Measurements from ENCODE around the gene LCN6. TPM values are rescaled to one million over a fixed set of nuclear protein-coding genes. Genes with fewer than 3 reads are reported as not detected.

Gene LCN6
- polyA plus RNA-seq, 1 donor from 2014 or later = not detected

DNA sequence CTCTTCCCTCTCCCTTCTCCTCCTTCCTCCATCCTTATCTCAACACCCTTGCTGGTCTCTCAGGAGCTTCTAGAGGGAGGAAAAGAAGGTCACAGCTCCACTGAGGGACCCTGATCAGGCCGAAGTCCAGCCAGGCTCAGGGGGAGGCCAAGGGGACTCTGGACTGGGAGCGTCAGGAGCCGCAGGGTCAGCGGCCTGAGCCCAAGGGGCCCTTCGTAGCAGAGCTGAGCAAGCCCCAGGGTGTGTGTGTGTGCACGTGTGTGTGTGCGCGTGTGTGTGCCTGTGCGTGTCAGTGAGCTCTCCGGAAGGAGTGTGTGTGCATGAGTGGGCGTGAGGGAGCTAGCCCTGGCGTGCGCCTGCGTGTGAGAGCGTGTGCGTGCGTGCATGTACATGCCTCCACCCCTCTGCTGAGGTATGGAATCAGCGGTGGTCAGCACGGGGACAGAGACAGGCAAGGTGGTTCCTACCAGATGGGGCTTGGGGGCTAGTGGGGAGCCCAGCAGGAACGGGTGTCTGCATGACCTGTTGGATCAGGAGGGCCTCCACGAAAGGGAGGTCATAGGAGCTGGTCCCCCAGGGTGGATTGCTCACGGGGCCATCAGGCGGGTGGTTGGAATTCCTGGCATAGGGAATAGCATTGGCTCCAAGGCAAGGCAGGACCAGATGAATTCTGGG, 51.0 kb downstream of the LCN6 start (continued):
- no peak for TF ChIP-seq EZH2 (IDR thresholded peaks at IDR 0.05; ENCODE audit: borderline replicate concordance, insufficient read depth, low read length, poor library complexity, severe bottlenecking)

DNA sequence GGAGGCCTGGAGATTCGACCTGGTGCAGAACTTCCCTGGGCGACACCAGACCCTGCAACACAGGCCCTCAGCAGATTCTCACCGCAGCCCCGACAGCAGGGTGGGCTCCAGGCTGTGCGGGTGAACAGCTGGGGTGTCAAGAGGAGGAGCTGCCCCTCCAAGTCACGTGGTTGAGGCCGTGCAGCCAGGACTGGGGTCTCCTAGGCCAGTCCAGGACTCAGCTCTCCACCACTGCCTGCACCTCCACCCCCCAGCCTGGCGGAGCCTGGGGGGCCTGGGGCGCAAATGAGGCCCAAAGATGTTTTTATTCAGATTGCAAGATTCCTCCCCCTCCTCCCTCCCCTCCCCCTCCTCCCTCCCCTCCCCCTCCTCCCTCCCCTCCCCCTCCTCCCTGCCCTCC, 51.8 kb downstream of the LCN6 start:
- no peaks in the 10 kb centered on the region for H3K79me2 ChIP-seq (replicated peaks; ENCODE audit: insufficient read depth, low read length)
- no peak overlapping the region for H3K4me2 ChIP-seq (ENCODE audit: low read length)
- no peak overlapping the region for H2AFZ ChIP-seq (ENCODE audit: low read depth, low read length)
- no peak overlapping the region for H3K9ac ChIP-seq (ENCODE audit: low read length)
- H3F3A ChIP-seq (ENCODE audit: insufficient read depth, low read length, poor library complexity, severe bottlenecking) = no peaks in the 10 kb centered on the region
- H3K4me3 ChIP-seq (ENCODE audit: low read length) = no peak overlapping the region
- TF ChIP-seq EZH2 (IDR thresholded peaks at IDR 0.05; ENCODE audit: borderline replicate concordance, insufficient read depth, low read length, poor library complexity, severe bottlenecking) (no peak), TAF1 (IDR thresholded peaks at IDR 0.05; ENCODE audit: low read depth) (no peak), SMC3 (conservative IDR thresholded peaks at IDR 0.05; ENCODE audit: poor library complexity) (no peak), RAD21 (conservative IDR thresholded peaks at IDR 0.05) (no peak), REST (IDR thresholded peaks at IDR 0.05; ENCODE audit: borderline replicate concordance) (no peak), POLR2AphosphoS5 (IDR thresholded peaks at IDR 0.05) (no peak), EP300 (conservative IDR thresholded peaks at IDR 0.05; ENCODE audit: poor library complexity, severe bottlenecking) (no peak), MXI1 (conservative IDR thresholded peaks at IDR 0.05; ENCODE audit: poor library complexity, severe bottlenecking) (no peak)
- TF ChIP-seq, protein P1, sequence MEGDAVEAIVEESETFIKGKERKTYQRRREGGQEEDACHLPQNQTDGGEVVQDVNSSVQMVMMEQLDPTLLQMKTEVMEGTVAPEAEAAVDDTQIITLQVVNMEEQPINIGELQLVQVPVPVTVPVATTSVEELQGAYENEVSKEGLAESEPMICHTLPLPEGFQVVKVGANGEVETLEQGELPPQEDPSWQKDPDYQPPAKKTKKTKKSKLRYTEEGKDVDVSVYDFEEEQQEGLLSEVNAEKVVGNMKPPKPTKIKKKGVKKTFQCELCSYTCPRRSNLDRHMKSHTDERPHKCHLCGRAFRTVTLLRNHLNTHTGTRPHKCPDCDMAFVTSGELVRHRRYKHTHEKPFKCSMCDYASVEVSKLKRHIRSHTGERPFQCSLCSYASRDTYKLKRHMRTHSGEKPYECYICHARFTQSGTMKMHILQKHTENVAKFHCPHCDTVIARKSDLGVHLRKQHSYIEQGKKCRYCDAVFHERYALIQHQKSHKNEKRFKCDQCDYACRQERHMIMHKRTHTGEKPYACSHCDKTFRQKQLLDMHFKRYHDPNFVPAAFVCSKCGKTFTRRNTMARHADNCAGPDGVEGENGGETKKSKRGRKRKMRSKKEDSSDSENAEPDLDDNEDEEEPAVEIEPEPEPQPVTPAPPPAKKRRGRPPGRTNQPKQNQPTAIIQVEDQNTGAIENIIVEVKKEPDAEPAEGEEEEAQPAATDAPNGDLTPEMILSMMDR (IDR thresholded peaks at IDR 0.05; ENCODE audit: poor library complexity, severe bottlenecking) = no peak
- H3K36me3 ChIP-seq (ENCODE audit: insufficient read depth, low read length) = no peaks in the 10 kb centered on the region
- H3K27me3 ChIP-seq (ENCODE audit: insufficient read depth, low read depth, low read length) = no peaks in the 10 kb centered on the region
- H3K9me2 ChIP-seq (ENCODE audit: insufficient read depth, low read length) = no peaks in the 10 kb centered on the region
- no peak overlapping the region for H3K27ac ChIP-seq (ENCODE audit: low read length)
- H4K20me1 ChIP-seq (ENCODE audit: insufficient read depth) = no peaks in the 10 kb centered on the region
- H3K9me3 ChIP-seq (ENCODE audit: low read length) = no peaks in the 10 kb centered on the region

GRCh38 chr9:136695955-136696354, 52.4 kb downstream of the LCN6 start:
- Histone ChIP-seq H3K79me2 (replicated peaks; ENCODE audit: insufficient read depth, low read length) (no peaks in the 10 kb centered on the region), H3K4me3 (ENCODE audit: low read length) (no peak overlapping the region), H3K36me3 (ENCODE audit: insufficient read depth, low read length) (no peaks in the 10 kb centered on the region), H3F3A (ENCODE audit: insufficient read depth, low read length, poor library complexity, severe bottlenecking) (no peaks in the 10 kb centered on the region), H2AFZ (ENCODE audit: low read depth, low read length) (no peak overlapping the region), H3K4me2 (ENCODE audit: low read length) (no peak overlapping the region), H4K20me1 (ENCODE audit: insufficient read depth) (no peaks in the 10 kb centered on the region), H3K27ac (ENCODE audit: low read length) (no peak overlapping the region), H3K9me3 (ENCODE audit: low read length) (no peaks in the 10 kb centered on the region), H3K9me2 (ENCODE audit: insufficient read depth, low read length) (no peaks in the 10 kb centered on the region), H3K9ac (ENCODE audit: low read length) (no peak overlapping the region), H3K27me3 (ENCODE audit: insufficient read depth, low read depth, low read length) (no peaks in the 10 kb centered on the region)
- TF ChIP-seq EP300 (conservative IDR thresholded peaks at IDR 0.05; ENCODE audit: poor library complexity, severe bottlenecking) = no peak
- TF ChIP-seq SMC3 (conservative IDR thresholded peaks at IDR 0.05; ENCODE audit: poor library complexity) = no peak
- TF ChIP-seq EZH2 (IDR thresholded peaks at IDR 0.05; ENCODE audit: borderline replicate concordance, insufficient read depth, low read length, poor library complexity, severe bottlenecking) = no peak
- TF ChIP-seq, protein P1 (IDR thresholded peaks at IDR 0.05; ENCODE audit: poor library complexity, severe bottlenecking) = no peak
- TF ChIP-seq MXI1 (conservative IDR thresholded peaks at IDR 0.05; ENCODE audit: poor library complexity, severe bottlenecking) = no peak
- TF ChIP-seq REST (IDR thresholded peaks at IDR 0.05; ENCODE audit: borderline replicate concordance) = no peak
- no peak for TF ChIP-seq POLR2AphosphoS5 (IDR thresholded peaks at IDR 0.05)
- no peak for TF ChIP-seq TAF1 (IDR thresholded peaks at IDR 0.05; ENCODE audit: low read depth)
- TF ChIP-seq RAD21 (conservative IDR thresholded peaks at IDR 0.05) = no peak
